Measurements from ENCODE around the gene PCAT7. TPM values are rescaled to one million over a fixed set of nuclear protein-coding genes. Genes with fewer than 3 reads are reported as not detected.

Gene PCAT7
- total RNA-seq, 1 experiment from 2014 or later, result not detected

DNA sequence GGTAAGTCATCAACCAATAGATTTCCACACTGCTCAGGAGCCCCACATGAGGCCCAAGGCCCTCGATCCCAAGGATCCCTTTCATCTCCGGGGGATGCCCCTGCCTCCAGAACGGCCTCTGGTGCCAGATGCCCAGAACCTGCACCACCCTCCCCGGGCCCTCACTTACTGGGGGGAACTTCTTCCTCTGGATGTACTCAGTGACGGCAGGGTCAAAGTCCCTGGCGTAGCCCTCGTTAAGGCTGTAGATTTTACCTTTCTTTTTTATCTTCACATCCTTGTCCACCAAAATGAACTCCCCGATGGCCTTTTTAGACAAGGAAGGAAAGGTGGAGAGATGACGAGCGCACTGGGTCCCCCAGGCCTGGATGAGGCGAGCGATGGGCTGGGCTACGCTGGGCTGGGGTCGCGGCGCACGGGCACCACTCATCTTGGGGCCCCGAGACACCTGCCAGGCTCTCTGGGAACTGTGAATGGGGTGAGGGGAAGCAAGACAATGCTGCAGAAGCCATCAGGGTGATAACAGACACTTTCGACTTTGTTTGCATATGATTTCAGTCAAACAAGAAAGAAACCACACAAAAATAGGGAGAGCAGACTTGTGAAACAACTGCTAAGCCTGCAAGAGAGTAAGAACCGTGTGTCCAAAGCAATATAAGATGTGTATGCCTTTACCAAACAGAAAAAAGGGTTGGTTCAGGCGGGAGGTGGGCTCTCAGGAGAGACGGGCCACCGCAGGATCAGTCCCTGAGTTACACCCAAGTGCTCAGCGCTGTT is 52.0 kb downstream of the PCAT7 start:
- Histone ChIP-seq H3K4me3 (ENCODE audit: low read depth, low read length, poor library complexity, severe bottlenecking) (no peak overlapping the region), H3K27me3 (replicated peaks; ENCODE audit: insufficient read depth, low read depth, low read length, poor library complexity) (no peaks in the 10 kb centered on the region), H3K27ac (ENCODE audit: low read depth, low read length, poor library complexity, severe bottlenecking) (no peak overlapping the region), H3K4me1 (ENCODE audit: insufficient read depth, low read length, poor library complexity, severe bottlenecking) (no peaks in the 10 kb centered on the region), H3K9me3 (ENCODE audit: low read depth, low read length, poor library complexity, severe bottlenecking) (no peaks in the 10 kb centered on the region), H3K36me3 (ENCODE audit: insufficient read depth, low read length, poor library complexity, severe bottlenecking) (no peaks in the 10 kb centered on the region)
- ChIA-PET POLR2A (ENCODE audit: low non-redundant PET) (no interaction called here), CTCF (no interaction called here)
- no peak for DNase-seq (ENCODE audit: low spot score)
- no TSS peak for BruUV-seq (replicated peaks)
- intact Hi-C loops (cut with micrococcal nuclease; ENCODE audit: unreplicated experiment), result no loop called here
- TF ChIP-seq, protein P1, sequence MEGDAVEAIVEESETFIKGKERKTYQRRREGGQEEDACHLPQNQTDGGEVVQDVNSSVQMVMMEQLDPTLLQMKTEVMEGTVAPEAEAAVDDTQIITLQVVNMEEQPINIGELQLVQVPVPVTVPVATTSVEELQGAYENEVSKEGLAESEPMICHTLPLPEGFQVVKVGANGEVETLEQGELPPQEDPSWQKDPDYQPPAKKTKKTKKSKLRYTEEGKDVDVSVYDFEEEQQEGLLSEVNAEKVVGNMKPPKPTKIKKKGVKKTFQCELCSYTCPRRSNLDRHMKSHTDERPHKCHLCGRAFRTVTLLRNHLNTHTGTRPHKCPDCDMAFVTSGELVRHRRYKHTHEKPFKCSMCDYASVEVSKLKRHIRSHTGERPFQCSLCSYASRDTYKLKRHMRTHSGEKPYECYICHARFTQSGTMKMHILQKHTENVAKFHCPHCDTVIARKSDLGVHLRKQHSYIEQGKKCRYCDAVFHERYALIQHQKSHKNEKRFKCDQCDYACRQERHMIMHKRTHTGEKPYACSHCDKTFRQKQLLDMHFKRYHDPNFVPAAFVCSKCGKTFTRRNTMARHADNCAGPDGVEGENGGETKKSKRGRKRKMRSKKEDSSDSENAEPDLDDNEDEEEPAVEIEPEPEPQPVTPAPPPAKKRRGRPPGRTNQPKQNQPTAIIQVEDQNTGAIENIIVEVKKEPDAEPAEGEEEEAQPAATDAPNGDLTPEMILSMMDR (conservative IDR thresholded peaks at IDR 0.05; ENCODE audit: low read depth, low read length), result no peak
- no peak for TF ChIP-seq EZH2 (IDR thresholded peaks at IDR 0.05; ENCODE audit: borderline replicate concordance, low read depth, low read length, poor library complexity, severe bottlenecking)

DNA sequence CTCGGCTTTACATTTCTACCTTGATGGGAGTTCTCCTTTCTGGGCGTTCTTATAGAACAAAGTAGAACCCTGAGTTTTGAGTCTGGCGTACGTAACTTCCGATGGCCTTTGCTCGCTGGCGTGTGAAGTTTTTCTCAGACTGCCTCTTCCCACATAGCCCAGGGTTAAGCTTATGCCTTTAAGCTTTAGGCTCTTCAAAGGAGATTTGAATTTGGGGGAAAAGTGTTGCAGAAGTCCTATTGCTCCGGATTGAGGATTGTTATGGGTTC is 52.5 kb downstream of the PCAT7 start:
- no peak overlapping the region for H3K27ac ChIP-seq (ENCODE audit: low read depth, low read length, poor library complexity, severe bottlenecking)
- TF ChIP-seq, protein P1 (conservative IDR thresholded peaks at IDR 0.05; ENCODE audit: low read depth, low read length), result no peak
- no peak for TF ChIP-seq EZH2 (IDR thresholded peaks at IDR 0.05; ENCODE audit: borderline replicate concordance, low read depth, low read length, poor library complexity, severe bottlenecking)
- no peak for DNase-seq (ENCODE audit: low spot score)
- ChIA-PET CTCF (no interaction called here), POLR2A (ENCODE audit: low non-redundant PET) (no interaction called here)
- BruUV-seq (replicated peaks), result no TSS peak
- no peaks in the 10 kb centered on the region for H3K4me1 ChIP-seq (ENCODE audit: insufficient read depth, low read length, poor library complexity, severe bottlenecking)
- H3K9me3 ChIP-seq (ENCODE audit: low read depth, low read length, poor library complexity, severe bottlenecking), result no peaks in the 10 kb centered on the region
- intact Hi-C loops (cut with micrococcal nuclease; ENCODE audit: unreplicated experiment), result no loop called here
- no peaks in the 10 kb centered on the region for H3K36me3 ChIP-seq (ENCODE audit: insufficient read depth, low read length, poor library complexity, severe bottlenecking)
- H3K4me3 ChIP-seq (ENCODE audit: low read depth, low read length, poor library complexity, severe bottlenecking), result no peak overlapping the region
- H3K27me3 ChIP-seq (replicated peaks; ENCODE audit: insufficient read depth, low read depth, low read length, poor library complexity), result no peaks in the 10 kb centered on the region

- no peak for TF ChIP-seq EZH2 (IDR thresholded peaks at IDR 0.05; ENCODE audit: borderline replicate concordance, low read depth, low read length, poor library complexity, severe bottlenecking)
- TF ChIP-seq, protein P1 (conservative IDR thresholded peaks at IDR 0.05; ENCODE audit: low read depth, low read length), result no peak
- CTCF ChIA-PET, result no interaction called here
Measured at GRCh38 chr9:94610181-94610606, 55.3 kb downstream of the PCAT7 start.

More at GRCh38 chr9:94610181-94610606, 55.3 kb downstream of the PCAT7 start:
- Histone ChIP-seq H3K4me3 (ENCODE audit: low read depth, low read length, poor library complexity, severe bottlenecking) (no peak overlapping the region), H3K27ac (ENCODE audit: low read depth, low read length, poor library complexity, severe bottlenecking) (no peak overlapping the region), H3K4me1 (ENCODE audit: insufficient read depth, low read length, poor library complexity, severe bottlenecking) (no peaks in the 10 kb centered on the region), H3K27me3 (replicated peaks; ENCODE audit: insufficient read depth, low read depth, low read length, poor library complexity) (no peaks in the 10 kb centered on the region), H3K9me3 (ENCODE audit: low read depth, low read length, poor library complexity, severe bottlenecking) (no peaks in the 10 kb centered on the region), H3K36me3 (ENCODE audit: insufficient read depth, low read length, poor library complexity, severe bottlenecking) (no peaks in the 10 kb centered on the region)
- DNase-seq (ENCODE audit: low spot score), result no peak
- BruUV-seq (replicated peaks), result no TSS peak
- intact Hi-C loops (cut with micrococcal nuclease; ENCODE audit: unreplicated experiment), result no loop called here
- POLR2A ChIA-PET (ENCODE audit: low non-redundant PET), result no interaction called here

Measured in A673 (cell line).